ENCODE data around the gene NTM. TPM values are rescaled to one million over a fixed set of nuclear protein-coding genes. Genes with fewer than 3 reads are reported as not detected.

NTM gene
- total RNA-seq, 1 experiment from 2014 or later, result not detected

- TF ChIP-seq ELF1 (IDR thresholded peaks at IDR 0.05; ENCODE audit: borderline replicate concordance, low read depth) (no peak), SIN3A (IDR thresholded peaks at IDR 0.05; ENCODE audit: low read depth) (no peak), SRF (IDR thresholded peaks at IDR 0.05; ENCODE audit: low read depth) (no peak), CEBPB (IDR thresholded peaks at IDR 0.05; ENCODE audit: low read depth) (no peak), SP1 (IDR thresholded peaks at IDR 0.05; ENCODE audit: low read depth) (no peak), ATF3 (IDR thresholded peaks at IDR 0.05) (no peak), ZNF274 (IDR thresholded peaks at IDR 0.05; ENCODE audit: low read depth, low read length) (no peak), ZFX (IDR thresholded peaks at IDR 0.05) (no peak), EGR1 (IDR thresholded peaks at IDR 0.05; ENCODE audit: low read depth) (no peak), MAX (IDR thresholded peaks at IDR 0.05) (no peak), JUND (IDR thresholded peaks at IDR 0.05) (no peak), ZBTB33 (IDR thresholded peaks at IDR 0.05; ENCODE audit: extremely low read depth, insufficient replicate concordance, low read length) (no peak), RAD21 (IDR thresholded peaks at IDR 0.05; ENCODE audit: low read depth) (no peak), CTCF (IDR thresholded peaks at IDR 0.05 in 2 of 3, conservative IDR thresholded peaks at IDR 0.05 in 1 of 3; ENCODE audit: borderline replicate concordance in 1 of 3, insufficient read depth in 1 of 3, low read depth in 2 of 3, low read length in 2 of 3) (no peak), YY1 (IDR thresholded peaks at IDR 0.05; ENCODE audit: extremely low read depth, insufficient replicate concordance, low read depth, low read length) (no peak), CBX3 (IDR thresholded peaks at IDR 0.05; ENCODE audit: low read depth) (no peak)
- POLR2A ChIA-PET, result no interaction called here
- Histone ChIP-seq H4K20me1 (ENCODE audit: insufficient read depth) (no peaks in the 10 kb centered on the region), H3K4me2 (ENCODE audit: low read length) (no peak overlapping the region), H3K4me1 (ENCODE audit: control insufficient read depth in 1 of 2, insufficient read depth in 2 of 2, low read length in 2 of 2) (no peaks in the 10 kb centered on the region), H3K27me3 (ENCODE audit: insufficient read depth, low read length) (no peaks in the 10 kb centered on the region), H3K9ac (ENCODE audit: low read length) (no peak overlapping the region), H3K36me3 (ENCODE audit: control insufficient read depth in 1 of 2, insufficient read depth in 2 of 2, low read length in 2 of 2) (no peaks in the 10 kb centered on the region), H3K27ac (ENCODE audit: low read depth, low read length) (no peak overlapping the region), H3K4me3 (replicated peaks in 1 of 2; ENCODE audit: low read depth in 1 of 2, low read length in 2 of 2) (no peak overlapping the region), H2AFZ (ENCODE audit: low read depth, low read length, poor library complexity, severe bottlenecking) (no peak overlapping the region), H3K9me3 (ENCODE audit: control insufficient read depth in 1 of 2, insufficient read depth in 1 of 2, low read depth in 1 of 2, low read length in 2 of 2) (peaks cover 14 to 19% of the 10 kb centered on the region in 2 experiments; a peak in 2 of 4 replicates), H3K9me2 (ENCODE audit: insufficient read depth) (no peaks in the 10 kb centered on the region), H3K79me2 (ENCODE audit: insufficient read depth, low read length) (no peaks in the 10 kb centered on the region)
- RAD21 ChIA-PET (ENCODE audit: low non-redundant PET in 1 of 2, low total read pairs in 2 of 2, uncharacterized antibody in 2 of 2, unreplicated experiment in 2 of 2), result no interaction called here
- intact Hi-C loops (cut with micrococcal nuclease), result no loop called here
- ATAC-seq (no peak), DNase-seq (ENCODE audit: low read depth, low spot score) (no peak)
- CTCF ChIA-PET, result no interaction called here
- no TSS peak for BruUV-seq (replicated peaks)
Observed at GRCh38 chr11:131324921-131325570, 45.4 kb upstream of the NTM start.

Measured in HCT116 (cell line).